A549 (cell line): Measurements from ENCODE around the gene EHBP1. TPM values are rescaled to one million over a fixed set of nuclear protein-coding genes. Genes with fewer than 3 reads are reported as not detected.

ENCODE experiments used
- ATAC-seq, 2 experiments: fragments of 200-7000 bp in 1 of 2; fragments of >200 bp in 1 of 2; cut with Nextera tagmentation in 1 of 2; cut with Tn5 transposase in 1 of 2; 3 replicates each; pipeline versions ENCODE4 v1.8.0 to v1.9.1; 2018 to 2020; ENCODE audit warnings: mild to moderate bottlenecking in 1 of 2, moderate library complexity in 1 of 2
- CTCF ChIA-PET: fragments of 300-600 bp; sonication (Branson Sonifier 250); formaldehyde crosslinking; extraction: SDS; loops from one replicate; lab custom pipeline; 2021; ENCODE audit warnings: antibody characterized with exemption, inconsistent platforms; lab: Yijun Ruan, JAX
- POLR2A ChIA-PET: fragments of 350-600 bp; formaldehyde crosslinking; extraction: SDS; loops from one replicate; lab custom pipeline; 2021; ENCODE audit warnings: antibody characterized with exemption, inconsistent platforms; lab: Yijun Ruan, JAX
- DNase-seq, 2 experiments: peaks; one replicate each; pipeline versions ENCODE4 v3.0.0 to v3.0.0-alpha.2; 2011 to 2016; ENCODE audit warnings: low read depth in 1 of 2, low spot score in 1 of 2
- FAIRE-seq: peaks from 2 replicates; lab custom pipeline; 2011; peaks lifted over from hg19 to GRCh38; lab: Jason Lieb, UNC
- H3K27ac ChIP-seq, 2 experiments: fragments of >200 bp; sonication (Bioruptor Twin); formaldehyde crosslinking; 3 replicates each; pipeline ENCODE4 v1.5.1; 2016 to 2017
- H3K4me1 ChIP-seq: fragments of >200 bp; sonication (Bioruptor Twin); formaldehyde crosslinking; 3 replicates; pipeline ENCODE4 v1.6.1; 2016
- H3K4me2 ChIP-seq: fragments of >200 bp; sonication (Bioruptor Twin); formaldehyde crosslinking; 3 replicates; pipeline ENCODE4 v1.6.1; 2016
- H3K4me3 ChIP-seq: fragments of >200 bp; sonication (Bioruptor Twin); formaldehyde crosslinking; 3 replicates; pipeline ENCODE4 v1.5.1; 2016
- H3K9me3 ChIP-seq: fragments of >200 bp; sonication (Bioruptor Twin); formaldehyde crosslinking; 3 replicates; pipeline ENCODE4 v1.6.1; 2016
- ATOH8 ChIP-seq: fragments of 250-450 bp; sonication (Bioruptor Pico); IDR thresholded peaks from 2 replicates; pipeline ENCODE4 v1.5.0; 2020; ENCODE audit warnings: low read depth, mild to moderate bottlenecking, moderate library complexity
- CEBPB ChIP-seq, 2 experiments: fragments of >200 bp in 1 of 2; sonication (Bioruptor Twin) in 1 of 2; formaldehyde crosslinking in 1 of 2; IDR thresholded peaks; 2 replicates each; pipeline ENCODE4 v1.6.1; 2012 to 2016
- CTCF ChIP-seq: fragments of >200 bp; sonication (Bioruptor Twin); formaldehyde crosslinking; IDR thresholded peaks from 3 replicates; pipeline ENCODE4 v1.5.1; 2016
- EHF ChIP-seq: fragments of 250-450 bp; sonication (Bioruptor Pico); IDR thresholded peaks from 2 replicates; pipeline ENCODE4 v1.5.0; 2020; ENCODE audit warnings: mild to moderate bottlenecking
- ELK1 ChIP-seq: fragments of 150-350 bp; IDR thresholded peaks from 2 replicates; pipeline ENCODE4 v1.6.1; 2014; ENCODE audit warnings: low read depth, mild to moderate bottlenecking, low read length
- FOSB ChIP-seq: fragments of 250-450 bp; sonication (Bioruptor Pico); IDR thresholded peaks from 2 replicates; pipeline ENCODE4 v1.5.0; 2020; ENCODE audit warnings: mild to moderate bottlenecking, moderate library complexity
- FOXS1 ChIP-seq: fragments of 250-450 bp; sonication (Bioruptor Pico); IDR thresholded peaks from 2 replicates; pipeline ENCODE4 v1.5.0; 2020; ENCODE audit warnings: mild to moderate bottlenecking, moderate library complexity
- GATA3 ChIP-seq: IDR thresholded peaks from 2 replicates; pipeline ENCODE4 v1.6.1; 2012; ENCODE audit warnings: borderline replicate concordance
- HDAC2 ChIP-seq: fragments of 200-600 bp; sonication (generic); IDR thresholded peaks from 2 replicates; pipeline ENCODE4 v1.6.1; 2016
- HES2 ChIP-seq: fragments of >200 bp; sonication (Bioruptor Twin); formaldehyde crosslinking; IDR thresholded peaks from 2 replicates; pipeline ENCODE4 v1.6.1; 2016
- HEYL ChIP-seq: fragments of 250-450 bp; sonication (Bioruptor Pico); IDR thresholded peaks from 2 replicates; pipeline ENCODE4 v1.8.0; 2021; ENCODE audit warnings: mild to moderate bottlenecking, moderate library complexity
- HOXA7 ChIP-seq: fragments of 250-450 bp; sonication (Bioruptor Pico); IDR thresholded peaks from 2 replicates; pipeline ENCODE4 v1.5.0; 2020; ENCODE audit warnings: mild to moderate bottlenecking, moderate library complexity
- JUN ChIP-seq, 2 experiments: fragments of >200 bp; sonication (Bioruptor Twin); formaldehyde crosslinking; IDR thresholded peaks; 2 replicates in 1 of 2; 3 replicates in 1 of 2; pipeline ENCODE4 v1.6.1; 2016 to 2017
- KDM5A ChIP-seq: fragments of 200-600 bp; sonication (generic); IDR thresholded peaks from 2 replicates; pipeline ENCODE4 v1.6.1; 2016; ENCODE audit warnings: antibody characterized with exemption, mild to moderate bottlenecking
- MAX ChIP-seq: IDR thresholded peaks from 2 replicates; pipeline ENCODE4 v1.6.1; 2012
- NFE2L2 ChIP-seq: fragments of 150-350 bp; conservative IDR thresholded peaks from 2 replicates; pipeline ENCODE4 v1.6.1; 2014; ENCODE audit warnings: low read length
- NPAS2 ChIP-seq: fragments of 250-450 bp; sonication (Bioruptor Pico); IDR thresholded peaks from 2 replicates; pipeline ENCODE4 v1.8.0; 2022; ENCODE audit warnings: mild to moderate bottlenecking, moderate library complexity, borderline replicate concordance
- POLR2AphosphoS2 ChIP-seq: conservative IDR thresholded peaks from 2 replicates; pipeline ENCODE4 v1.6.1; 2012; ENCODE audit warnings: low read length, improper control_type of control experiment, inconsistent platforms
- RARB ChIP-seq: fragments of 250-450 bp; sonication (Bioruptor Pico); IDR thresholded peaks from 2 replicates; pipeline ENCODE4 v1.8.0; 2021; ENCODE audit warnings: mild to moderate bottlenecking, moderate library complexity
- RNF2 ChIP-seq: fragments of 200-600 bp; sonication (generic); IDR thresholded peaks from 2 replicates; pipeline ENCODE4 v1.6.1; 2016; ENCODE audit warnings: low read depth, mild to moderate bottlenecking, antibody characterized with exemption, moderate library complexity, borderline replicate concordance
- ZC3H11A ChIP-seq: fragments of 450-650 bp; IDR thresholded peaks from 2 replicates; pipeline ENCODE4 v1.6.1; 2014; ENCODE audit warnings: antibody characterized with exemption, mild to moderate bottlenecking
- ZFP36 ChIP-seq: fragments of 450-650 bp; IDR thresholded peaks from 2 replicates; pipeline ENCODE4 v1.6.1; 2014; ENCODE audit warnings: borderline replicate concordance; ENCODE audit not compliant: partially characterized antibody
- WGBS: methylation state at CpG from one replicate; pipeline ENCODE4 v1.1.6; 2017; ENCODE audit errors: missing lambda C conversion rate; 5-methylcytosine and 5-hydroxymethylcytosine counted together
- polyA plus RNA-seq, 4 experiments: library from polyadenylated mRNA; depleted of rRNA in 3 of 4; stranded (reverse); fragments of >200 nt; fragmentation: RNase III in 1 of 4; extraction: RNeasy Plus Mini Kit Qiagen cat#74134 plus additional on column Dnase treatment in 1 of 4; gene quantifications; 2 replicates in 3 of 4; 3 replicates in 1 of 4; pipeline ENCODE4 v1.2.3, GENCODE V29; 2011 to 2017

The EHBP1 gene
- polyA plus RNA-seq, 2 of the 4 experiments (the other 2 are of a cell fraction) = 65.7 to 204 TPM

- TF ChIP-seq ELK1 = no peak
- no peak for TF ChIP-seq CEBPB (IDR thresholded peaks at IDR 0.05)
- TF ChIP-seq GATA3 = no peak
- no peak for TF ChIP-seq RARB (CRISPR knock-in tag)
- no peak for TF ChIP-seq HES2
- TF ChIP-seq HDAC2 = no peak
- no peak for TF ChIP-seq MAX
- no peak for TF ChIP-seq ZC3H11A
- no peak for TF ChIP-seq FOXS1 (CRISPR knock-in tag)
- no peak for TF ChIP-seq FOSB
- TF ChIP-seq EHF = no peak
- no peak for TF ChIP-seq HOXA7
- no peak for TF ChIP-seq CTCF
- TF ChIP-seq JUN (IDR thresholded peaks at IDR 0.05) = no peak
- TF ChIP-seq NPAS2 (CRISPR knock-in tag) = no peak
- no peak for TF ChIP-seq RNF2
- TF ChIP-seq ZFP36 = no peak
- TF ChIP-seq NFE2L2 = no peak
- FAIRE-seq (no peak), DNase-seq (no peak), ATAC-seq (no peak)
- Histone ChIP-seq H3K4me3 (no peak overlapping the region), H3K9me3 (no peaks in the 10 kb centered on the region), H3K27ac (no peak overlapping the region), H3K4me1 (peaks cover 8% of the 10 kb centered on the region; the same call in 1 of the 3 replicates), H3K4me2 (no peak overlapping the region)
- ChIA-PET CTCF (interaction anchor here (0.6 to 1.3 kb wide), 4 partner anchors 11 to 591 kb away, joined by 3 to 4 read pairs (median 3); no protein-coding TSS in a partner anchor), POLR2A (interaction anchor here (0.6 kb wide), 1 partner anchor 1425 kb away, joined by 4 read pairs; no protein-coding TSS in a partner anchor)
- 97% methylated on average over 71 of the region's 71 CpGs for WGBS
Measured at GRCh38 chr2:63047321-63048279, 342.1 kb downstream of the EHBP1 start.

- Histone ChIP-seq H3K4me3 (no peak overlapping the region), H3K9me3 (no peaks in the 10 kb centered on the region), H3K4me1 (peaks cover 8% of the 10 kb centered on the region; the same call in 1 of the 3 replicates)
- DNase-seq = no peak
- 96% methylated on average over 61 of the region's 61 CpGs for WGBS
- no peak for ATAC-seq
- TF ChIP-seq ATOH8 (CRISPR knock-in tag) (no peak), FOSB (no peak), KDM5A (no peak), POLR2AphosphoS2 (no peak), HEYL (CRISPR knock-in tag) (no peak), NPAS2 (CRISPR knock-in tag) (no peak)
- TF ChIP-seq, all 56 proteins: peak for 0
- CTCF ChIA-PET = interaction anchor here (0.6 to 1.3 kb wide), 3 partner anchors 127 to 714 kb away, joined by 3 read pairs; no protein-coding TSS in a partner anchor
- Histone ChIP-seq H3K4me2 (peak overlapping the region; percentile 95), H3K27ac (no peak overlapping the region)
- no peak for FAIRE-seq
- POLR2A ChIA-PET = no interaction called here
Measured at GRCh38 chr2:63048367-63049171, 343.1 kb downstream of the EHBP1 start.
